ENCODE data around the gene LILRA1.
"Not testable (repeated sequence)": the region's sequence is repeated elsewhere in the genome, so short reads cannot be mapped to it uniquely, and the experiment has no call there.

The LILRA1 gene

GRCh38 chr19:54627912-54628311, 34.5 kb downstream of the LILRA1 start:
- not testable (repeated sequence) for DNase-seq

- DNase-seq: not testable (repeated sequence)
These were observed 36.8 kb downstream of the LILRA1 start, which contains the start of gene LILRB1 for GRCh38 chr19:54630262-54630661. Gene LILRB1 (plus strand): TSS chr19:54630484. CDS start chr19:54631074, 590 bp downstream.

- no peak for DNase-seq
These were observed 37.4 kb downstream of the LILRA1 start for GRCh38 chr19:54630782-54631181.

- DNase-seq: not testable (repeated sequence)
These were observed 38.3 kb downstream of the LILRA1 start for GRCh38 chr19:54631489-54632337.

GRCh38 chr19:54632517-54632916, 39.1 kb downstream of the LILRA1 start:
- DNase-seq: not testable (repeated sequence)

- DNase-seq: no peak
These were observed 40.0 kb downstream of the LILRA1 start for GRCh38 chr19:54633401-54633800.

GRCh38 chr19:54636081-54636480, 42.6 kb downstream of the LILRA1 start:
- not testable (repeated sequence) for DNase-seq

- DNase-seq: no peak
These were observed 45.3 kb downstream of the LILRA1 start for GRCh38 chr19:54638683-54639082.

GRCh38 chr19:54642953-54643352, 49.5 kb downstream of the LILRA1 start:
- not testable (repeated sequence) for DNase-seq

GRCh38 chr19:54643583-54643982, 50.2 kb downstream of the LILRA1 start:
- DNase-seq: not testable (repeated sequence)

- no peak for DNase-seq
These were observed 50.6 kb downstream of the LILRA1 start for GRCh38 chr19:54644056-54644455.

GRCh38 chr19:54646331-54646841, 53.0 kb downstream of the LILRA1 start:
- DNase-seq: no peak

GRCh38 chr19:54648129-54648528, 54.7 kb downstream of the LILRA1 start:
- DNase-seq: no peak

- no peak for DNase-seq
These were observed 56.8 kb downstream of the LILRA1 start for GRCh38 chr19:54650108-54650655.
